ENCODE measurements around the gene MAP3K2.

The MAP3K2 gene

GRCh38 chr2:127406454-127406853, 18.7 kb upstream of the MAP3K2 start:
- DNase-seq, result no peak

GRCh38 chr2:127405255-127405610, 17.5 kb upstream of the MAP3K2 start:
- no peak for DNase-seq

- DNase-seq, result no peak
Measured at GRCh38 chr2:127404466-127405254, 16.9 kb upstream of the MAP3K2 start.

GRCh38 chr2:127403460-127403859, 15.7 kb upstream of the MAP3K2 start:
- DNase-seq, result no peak

- DNase-seq, result no peak
Measured at GRCh38 chr2:127401757-127402695, 14.3 kb upstream of the MAP3K2 start.

DNA sequence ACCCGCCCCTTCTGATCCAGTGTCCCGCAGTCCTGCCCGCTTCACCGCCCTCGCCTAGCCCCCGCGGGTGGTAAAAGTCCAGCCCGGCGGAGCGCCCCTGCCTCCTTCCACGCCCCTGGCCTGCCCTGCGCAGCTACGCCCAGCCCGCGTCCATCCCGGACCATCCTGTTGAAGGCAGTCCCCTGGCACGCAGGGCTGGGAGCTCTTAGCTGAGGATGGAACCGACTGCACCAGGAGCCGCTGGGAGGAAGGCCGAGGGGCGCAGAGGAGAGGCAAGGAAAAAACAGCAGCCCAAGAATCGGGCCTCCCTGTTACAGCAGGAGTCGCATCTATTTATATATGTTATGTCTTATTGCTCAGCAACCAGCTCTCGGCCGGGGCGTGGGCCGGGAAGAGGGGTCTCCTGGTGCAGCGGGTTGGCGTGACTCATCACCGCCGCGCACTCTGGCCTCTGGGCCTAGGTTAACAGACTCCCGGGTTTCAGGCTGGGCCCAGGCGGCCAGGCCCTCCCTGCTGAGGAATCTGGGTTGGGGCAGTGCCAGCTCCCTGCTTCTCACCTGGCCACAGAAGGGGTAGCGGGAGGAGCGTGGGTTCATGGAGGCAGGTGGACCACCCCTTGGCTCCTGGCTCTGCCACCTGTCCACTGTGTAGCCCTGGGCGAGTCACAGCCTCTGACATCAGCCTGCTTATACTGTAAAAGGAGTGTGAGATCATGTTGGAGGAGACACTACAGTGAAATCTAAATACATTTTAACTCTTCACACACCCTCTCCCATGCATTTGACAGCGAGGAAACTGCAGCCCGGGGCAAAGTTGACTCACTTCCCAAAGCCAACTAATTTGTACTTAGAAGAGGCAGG, 13.4 kb upstream of the MAP3K2 start:
- no peak for DNase-seq

GRCh38 chr2:127400533-127400896, 12.7 kb upstream of the MAP3K2 start:
- DNase-seq, result no peak

GRCh38 chr2:127398239-127398590, 10.4 kb upstream of the MAP3K2 start:
- no peak for DNase-seq

DNA sequence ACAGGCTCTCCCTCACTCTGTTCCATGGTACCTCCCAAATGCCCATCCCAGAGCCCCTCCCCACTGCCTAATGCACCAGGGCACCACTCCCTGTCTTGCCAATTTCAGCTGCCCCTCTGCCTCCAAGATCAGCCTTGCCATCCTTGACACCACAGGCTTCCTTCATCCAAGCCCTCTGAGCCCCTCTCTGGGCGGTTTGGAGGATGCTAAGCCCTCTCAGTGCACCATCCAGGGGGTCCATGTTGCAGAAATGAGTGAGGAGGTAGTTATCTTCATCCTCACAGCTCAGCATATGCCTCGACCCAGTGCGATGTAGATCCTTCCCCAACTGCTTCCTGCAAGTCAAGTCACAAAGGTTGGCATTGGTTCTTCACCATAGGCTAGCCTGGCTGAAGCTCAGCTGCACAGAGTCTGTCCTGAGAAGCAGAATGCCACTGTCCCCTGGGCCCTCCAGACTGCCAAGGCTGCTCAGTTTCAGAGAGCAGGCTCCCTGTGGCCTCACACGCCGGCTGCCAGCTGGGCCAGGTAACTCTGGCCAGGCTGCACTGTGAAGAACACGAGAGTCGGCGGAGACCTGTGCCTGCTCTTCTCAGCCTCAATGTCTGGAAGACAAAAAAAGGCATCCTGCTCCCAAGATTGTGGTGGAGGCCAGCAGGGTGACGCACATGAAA, 9.9 kb upstream of the MAP3K2 start:
- DNase-seq, result no peak

GRCh38 chr2:127394492-127394891, 6.7 kb upstream of the MAP3K2 start:
- no peak for DNase-seq

- DNase-seq, result no peak
Measured at GRCh38 chr2:127392828-127393578, 5.2 kb upstream of the MAP3K2 start.

DNA sequence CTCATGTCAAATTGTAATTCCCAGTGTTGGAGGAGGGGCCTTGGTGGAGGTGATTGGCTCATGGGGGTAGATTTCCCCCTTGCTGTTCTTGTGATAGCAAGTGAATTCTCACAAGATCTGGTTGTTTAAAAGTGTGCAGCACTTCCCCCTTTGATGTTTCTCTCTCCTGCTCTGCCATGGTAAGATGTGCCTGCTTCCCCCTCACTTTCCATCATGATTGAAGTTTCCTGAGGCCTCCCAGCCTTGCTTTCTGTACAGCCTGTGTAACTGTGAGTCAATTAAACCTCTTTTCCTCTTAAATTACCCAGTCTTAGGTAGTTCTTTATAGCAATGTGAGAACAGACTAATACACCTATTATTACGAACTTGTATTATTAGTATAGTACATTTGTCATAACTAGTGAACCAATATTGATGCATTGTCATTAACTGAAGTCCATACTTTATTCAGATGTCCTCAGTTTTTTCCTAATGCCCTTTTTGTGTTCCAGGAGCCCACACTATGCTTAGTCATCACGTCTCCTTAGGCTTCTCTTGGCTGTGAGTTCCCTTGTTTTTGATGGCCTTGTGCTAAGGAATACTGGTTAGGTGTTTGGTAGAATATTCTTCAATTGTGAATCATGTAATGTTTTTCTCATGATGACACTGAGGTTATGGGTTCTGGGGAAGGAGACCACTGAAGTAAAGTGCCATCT, 4.5 kb upstream of the MAP3K2 start:
- no peak for DNase-seq

DNA sequence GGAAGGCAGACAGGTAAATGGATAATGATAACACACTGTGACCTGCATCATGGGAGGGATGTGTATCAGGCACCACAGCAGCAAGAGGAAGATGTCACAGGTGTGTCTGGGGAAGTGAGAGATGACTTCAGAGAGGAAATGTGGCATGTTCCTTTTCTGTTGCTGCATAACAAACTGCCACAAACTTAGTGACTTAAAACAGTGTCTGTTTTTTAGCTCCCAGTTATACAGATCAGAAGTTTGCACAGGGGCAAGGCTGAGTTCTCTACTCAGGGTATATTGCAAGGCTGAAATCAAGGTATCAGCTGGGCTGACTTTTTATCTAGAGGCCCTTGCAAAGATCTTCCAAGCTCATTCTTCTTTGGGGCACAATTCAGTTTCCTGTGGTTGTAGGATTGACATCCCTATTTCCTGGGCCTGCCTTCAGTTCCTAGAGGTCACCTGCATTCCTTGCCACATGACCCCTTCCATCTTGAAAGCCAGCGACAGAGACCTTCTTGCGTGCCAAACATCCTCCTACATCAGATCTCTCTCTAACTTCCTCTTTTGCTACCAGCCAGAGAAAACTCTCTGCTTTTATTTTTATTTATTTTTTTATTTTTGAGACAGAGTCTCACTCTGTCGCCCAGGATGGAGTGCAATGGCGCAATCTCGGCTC, 2.1 kb upstream of the MAP3K2 start:
- no peak for DNase-seq

- no peak for DNase-seq
Measured at GRCh38 chr2:127388423-127389164, 819 bp upstream of the MAP3K2 start.

GRCh38 chr2:127386764-127387654, 766 bp downstream of the MAP3K2 start:
- DNase-seq, result peak; percentile 24 to 73

DNA sequence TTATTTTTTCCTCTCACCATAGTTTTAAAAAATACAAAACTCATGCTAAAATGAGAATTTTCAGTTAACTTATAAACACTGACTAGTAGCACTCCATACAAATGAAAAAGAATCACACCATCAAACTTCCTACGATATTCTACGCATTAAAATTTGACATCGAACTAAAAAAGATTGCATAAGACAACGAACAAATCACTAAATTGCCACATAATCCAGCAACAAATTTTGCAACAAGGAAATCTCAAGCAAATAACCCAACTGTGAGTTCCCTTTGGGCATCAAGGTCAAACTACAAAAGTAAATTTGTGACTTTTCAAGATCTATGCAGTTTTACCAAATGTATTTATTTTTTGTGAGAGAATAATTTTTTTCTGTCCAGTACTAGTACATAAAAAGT, 1.5 kb downstream of the MAP3K2 start:
- DNase-seq, result no peak

GRCh38 chr2:127384529-127384928, 3.2 kb downstream of the MAP3K2 start:
- no peak for DNase-seq

DNA sequence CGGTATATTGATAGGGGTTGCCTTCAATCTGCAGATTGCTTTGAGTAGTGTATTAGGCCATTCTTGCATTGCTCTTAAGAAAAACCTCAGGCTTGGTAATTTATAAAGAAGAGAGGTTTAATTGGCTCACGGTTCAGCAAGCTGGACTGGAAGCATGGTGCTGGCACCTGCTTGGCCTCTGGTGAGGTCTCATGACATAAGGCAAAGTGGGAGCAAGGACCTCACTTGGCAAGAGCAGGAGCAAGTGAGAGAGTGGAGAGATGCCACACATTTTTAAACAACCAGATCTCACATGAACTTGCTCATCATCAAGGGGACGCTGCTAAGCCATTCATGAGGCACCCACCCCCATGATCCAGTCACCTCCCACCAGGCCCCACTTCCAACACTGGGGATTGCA, 4.9 kb downstream of the MAP3K2 start:
- no peak for DNase-seq

DNA sequence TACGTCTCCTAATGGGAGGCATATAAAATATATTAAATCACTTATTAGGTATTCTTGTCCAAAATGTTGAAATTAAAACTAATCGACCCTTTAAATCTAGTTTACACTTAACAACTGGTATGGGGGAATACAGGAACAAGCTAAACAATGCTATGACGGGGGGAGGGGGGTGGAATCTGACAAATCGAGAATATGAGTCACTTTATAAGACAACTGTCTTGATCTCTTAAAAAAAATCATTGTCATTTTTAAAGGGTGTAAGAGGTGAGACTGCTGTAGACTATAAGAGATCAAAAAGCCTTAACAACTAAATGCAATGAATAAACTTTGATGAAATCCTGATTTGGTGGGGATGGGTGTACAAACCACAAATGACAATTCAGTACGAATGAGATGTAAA, 6.0 kb downstream of the MAP3K2 start:
- no peak for DNase-seq

Measured in NCI-H187 (cell line).